Hepatocyte (in vitro differentiated cells): Measurements from ENCODE around the gene GMPPB.
"Not testable (repeated sequence)": the region's sequence is repeated elsewhere in the genome, so short reads cannot be mapped to it uniquely, and the experiment has no call there.

Experiments
- CTCF ChIP-seq: fragments of 200-600 bp; sonication (generic); IDR thresholded peaks from 2 replicates; pipeline ENCODE4 v1.5.1; 2016; ENCODE audit warnings: antibody characterized with exemption, mild to moderate bottlenecking; ENCODE audit not compliant: poor library complexity
- EZH2 ChIP-seq: fragments of 200-600 bp; sonication (generic); IDR thresholded peaks from 2 replicates; pipeline ENCODE4 v1.6.1; 2016; ENCODE audit warnings: antibody characterized with exemption, mild to moderate bottlenecking, borderline replicate concordance

DNA sequence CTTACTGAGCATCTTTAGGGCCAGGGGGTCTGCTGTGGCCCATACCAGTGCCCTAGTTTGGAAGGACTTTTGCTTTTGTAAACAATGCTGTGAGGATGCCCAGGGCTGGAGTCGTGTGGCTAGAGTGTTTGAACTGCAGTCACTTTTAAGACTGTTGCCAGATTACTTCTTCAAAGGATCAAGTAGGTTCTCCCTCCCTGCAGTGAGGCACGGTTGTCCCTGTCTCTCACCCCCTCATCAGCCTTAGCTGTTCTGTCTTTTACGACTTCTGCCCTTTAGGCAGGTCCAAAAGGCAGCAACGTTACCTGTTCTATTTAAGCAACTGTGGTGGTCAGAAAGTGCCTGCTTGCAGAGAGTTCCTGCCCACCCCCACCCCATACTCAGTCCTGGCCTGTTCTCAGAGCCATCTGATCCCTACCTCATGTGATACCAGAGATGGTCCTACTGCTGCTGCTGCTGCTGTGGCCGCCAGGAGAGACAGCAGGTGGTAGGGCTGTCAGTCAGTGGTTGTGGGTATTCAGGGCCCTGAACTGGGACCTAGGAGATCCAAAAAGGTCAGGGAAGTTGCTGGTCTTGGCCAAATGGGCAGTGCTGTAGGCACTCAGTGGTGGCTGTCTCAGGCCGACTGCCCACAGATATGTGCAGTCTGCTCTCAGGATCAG lies 29.2 kb downstream of the GMPPB start:
- TF ChIP-seq CTCF, EZH2: not testable (repeated sequence)
